Gastrocnemius medialis (tissue), 4 donors: ENCODE results near the gene ZBTB34. TPM values are rescaled to one million over a fixed set of nuclear protein-coding genes. Genes with fewer than 3 reads are reported as not detected.
A peak's percentile ranks its signal among the peaks of the same experiment; 100 is the strongest.

Source experiments
- ATAC-seq, 2 donors: fragments of 150-250 bp; one replicate each; pipeline ENCODE4 v1.9.1; 2016
- DNase-seq, 2 donors: peaks; one replicate each; pipeline ENCODE4 v3.0.0-alpha.2; 2019
- H3K27ac ChIP-seq, 4 donors: fragments of 200-600 bp; sonication (generic); 1 replicate in 1 of 4; 2 replicates in 3 of 4; pipeline ENCODE4 v1.5.1; 2016 to 2018; ENCODE audit warnings: mild to moderate bottlenecking in 2 of 4, moderate library complexity in 1 of 4
- H3K27me3 ChIP-seq, 3 donors: fragments of 200-600 bp; sonication (generic) in 2 of 3; 1 replicate in 1 of 3; 2 replicates in 2 of 3; pipeline versions ENCODE4 v1.5.1 to v1.6.0; 2016 to 2019; ENCODE audit warnings: mild to moderate bottlenecking in 1 of 3, moderate library complexity in 1 of 3
- H3K36me3 ChIP-seq, 2 donors: fragments of 200-600 bp; sonication (generic) in 1 of 2; one replicate each; pipeline ENCODE4 v1.5.1; 2017 to 2018
- H3K4me1 ChIP-seq, 2 donors: fragments of 200-600 bp; sonication (generic) in 1 of 2; one replicate each; pipeline ENCODE4 v1.5.1; 2016 to 2017; ENCODE audit warnings: mild to moderate bottlenecking in 2 of 2
- H3K4me3 ChIP-seq, 4 donors: fragments of 200-600 bp; sonication (generic) in 3 of 4; 1 replicate in 1 of 4; 2 replicates in 3 of 4; pipeline ENCODE4 v1.5.1; 2016 to 2019; ENCODE audit warnings: mild to moderate bottlenecking in 2 of 4
- H3K9me3 ChIP-seq, 3 donors: fragments of 200-600 bp; sonication (generic) in 2 of 3; 1 replicate in 1 of 3; 2 replicates in 2 of 3; pipeline ENCODE4 v1.5.1; 2016 to 2019
- POLR2A ChIP-seq, 2 donors: fragments of 450-650 bp; IDR thresholded peaks; one replicate each; pipeline ENCODE4 v1.6.1; 2017; ENCODE audit warnings: antibody characterized with exemption in 2 of 2, mild to moderate bottlenecking in 2 of 2, moderate library complexity in 2 of 2
- in situ Hi-C, 4 donors: fragments of 200-750 bp; cut with MboI; loops; one replicate each; pipeline versions ENCODE4 v1.15.0 to v1.8.0; 2017; ENCODE audit warnings: low sequenced_read_pairs in 4 of 4
- intact Hi-C: fragments of 100-400 bp; cut with DNase I; formaldehyde crosslinking; loops from one replicate; pipeline ENCODE4 v1.15.1; 2023; ENCODE audit warnings: low total_unique reads
- total RNA-seq, 4 donors: library from RNA; depleted of rRNA; stranded (reverse); fragments of >200 nt; gene quantifications; one replicate each; pipeline versions ENCODE4 v1.1.0 to v1.2.3, GENCODE V29; 2016
- TF ChIP-seq, protein P1 (sequence below), 5 experiments: fragments of 450-650 bp in 3 of 5; fragments of 200-600 bp in 2 of 5; sonication (generic) in 2 of 5; IDR thresholded peaks in 4 of 5; conservative IDR thresholded peaks in 1 of 5; 1 replicate in 4 of 5; 2 replicates in 1 of 5; pipeline ENCODE4 v1.5.1; 2016 to 2019; ENCODE audit warnings: antibody characterized with exemption in 5 of 5, mild to moderate bottlenecking in 3 of 5, moderate library complexity in 3 of 5

ZBTB34 gene
- total RNA-seq, 4 donors from 2014 or later: 6.2 to 8.7 (median 6.9) TPM

GRCh38 chr9:126854734-126855133, 5.7 kb upstream of the ZBTB34 start:
- peaks cover under 1 to 3% of the 10 kb centered on the region in 2 donors for H3K4me1 ChIP-seq
- H3K9me3 ChIP-seq: no peaks in the 10 kb centered on the region
- H3K4me3 ChIP-seq: no peak overlapping the region
- H3K27me3 ChIP-seq: no peaks in the 10 kb centered on the region
- no peak overlapping the region for H3K27ac ChIP-seq
- intact Hi-C loops (no loop called here), in situ Hi-C loops (no loop called here)
- no peaks in the 10 kb centered on the region for H3K36me3 ChIP-seq
- DNase-seq (no peak), ATAC-seq (no peak)
- no peak for TF ChIP-seq POLR2A (IDR thresholded peaks at IDR 0.05)

DNA sequence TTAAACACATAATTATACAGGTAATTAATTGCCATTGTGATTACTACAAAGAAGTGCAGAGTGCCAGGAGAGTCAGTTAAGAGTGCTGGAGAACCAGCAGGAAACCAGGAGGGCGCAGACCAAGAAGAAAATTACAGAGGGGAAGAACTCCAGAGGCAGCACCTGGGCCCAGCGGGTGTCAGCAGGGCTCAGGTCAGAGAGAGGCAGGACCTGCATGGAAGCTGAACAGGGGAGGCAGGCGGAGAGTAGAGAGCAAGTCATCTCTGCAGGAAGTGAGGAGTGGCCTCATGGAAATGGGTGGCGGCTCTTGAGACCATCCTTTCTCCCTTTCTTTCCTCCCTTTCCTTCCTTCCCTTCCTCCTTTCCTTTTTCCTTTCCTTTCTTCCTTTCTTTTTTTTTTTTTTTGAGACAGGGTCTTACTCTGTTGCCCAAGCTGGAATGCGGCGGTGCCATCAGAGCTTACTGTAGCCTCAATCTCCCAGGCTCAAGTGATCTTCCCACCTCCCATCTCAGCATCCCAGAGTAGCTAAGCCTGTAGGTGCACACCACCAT, 4.0 kb upstream of the ZBTB34 start:
- peaks cover 6 to 7% of the 10 kb centered on the region in 2 donors for H3K4me1 ChIP-seq
- no peaks in the 10 kb centered on the region for H3K27me3 ChIP-seq
- no peak for ATAC-seq
- TF ChIP-seq, protein P1, sequence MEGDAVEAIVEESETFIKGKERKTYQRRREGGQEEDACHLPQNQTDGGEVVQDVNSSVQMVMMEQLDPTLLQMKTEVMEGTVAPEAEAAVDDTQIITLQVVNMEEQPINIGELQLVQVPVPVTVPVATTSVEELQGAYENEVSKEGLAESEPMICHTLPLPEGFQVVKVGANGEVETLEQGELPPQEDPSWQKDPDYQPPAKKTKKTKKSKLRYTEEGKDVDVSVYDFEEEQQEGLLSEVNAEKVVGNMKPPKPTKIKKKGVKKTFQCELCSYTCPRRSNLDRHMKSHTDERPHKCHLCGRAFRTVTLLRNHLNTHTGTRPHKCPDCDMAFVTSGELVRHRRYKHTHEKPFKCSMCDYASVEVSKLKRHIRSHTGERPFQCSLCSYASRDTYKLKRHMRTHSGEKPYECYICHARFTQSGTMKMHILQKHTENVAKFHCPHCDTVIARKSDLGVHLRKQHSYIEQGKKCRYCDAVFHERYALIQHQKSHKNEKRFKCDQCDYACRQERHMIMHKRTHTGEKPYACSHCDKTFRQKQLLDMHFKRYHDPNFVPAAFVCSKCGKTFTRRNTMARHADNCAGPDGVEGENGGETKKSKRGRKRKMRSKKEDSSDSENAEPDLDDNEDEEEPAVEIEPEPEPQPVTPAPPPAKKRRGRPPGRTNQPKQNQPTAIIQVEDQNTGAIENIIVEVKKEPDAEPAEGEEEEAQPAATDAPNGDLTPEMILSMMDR (IDR thresholded peaks at IDR 0.05 in 4 of 5, conservative IDR thresholded peaks at IDR 0.05 in 1 of 5): no peak
- no peak for TF ChIP-seq POLR2A (IDR thresholded peaks at IDR 0.05)
- no peaks in the 10 kb centered on the region for H3K9me3 ChIP-seq
- intact Hi-C loops (no loop called here), in situ Hi-C loops (no loop called here)
- H3K36me3 ChIP-seq: no peaks in the 10 kb centered on the region
- DNase-seq: no peak
- no peak overlapping the region for H3K4me3 ChIP-seq
- no peak overlapping the region for H3K27ac ChIP-seq

GRCh38 chr9:126857261-126857960, 3.0 kb upstream of the ZBTB34 start:
- in situ Hi-C loops: no loop called here
- TF ChIP-seq POLR2A (IDR thresholded peaks at IDR 0.05): no peak
- TF ChIP-seq, protein P1 (IDR thresholded peaks at IDR 0.05 in 4 of 5, conservative IDR thresholded peaks at IDR 0.05 in 1 of 5): no peak
- H3K4me3 ChIP-seq: no peak overlapping the region
- H3K27ac ChIP-seq: no peak overlapping the region
- H3K4me1 ChIP-seq: peaks cover 16 to 17% of the 10 kb centered on the region in 2 donors
- no peaks in the 10 kb centered on the region for H3K9me3 ChIP-seq
- no peaks in the 10 kb centered on the region for H3K36me3 ChIP-seq
- DNase-seq: no peak
- ATAC-seq: no peak
- intact Hi-C loops: no loop called here
- H3K27me3 ChIP-seq: no peaks in the 10 kb centered on the region

- Histone ChIP-seq H3K4me1 (peaks cover 29 to 34% of the 10 kb centered on the region in 2 donors), H3K9me3 (no peaks in the 10 kb centered on the region), H3K4me3 (no peak overlapping the region), H3K36me3 (no peaks in the 10 kb centered on the region), H3K27me3 (no peaks in the 10 kb centered on the region), H3K27ac (no peak overlapping the region)
- in situ Hi-C loops: no loop called here
- ATAC-seq: no peak
- TF ChIP-seq POLR2A (IDR thresholded peaks at IDR 0.05): no peak
- TF ChIP-seq, protein P1 (IDR thresholded peaks at IDR 0.05 in 4 of 5, conservative IDR thresholded peaks at IDR 0.05 in 1 of 5): no peak
- DNase-seq: no peak
- intact Hi-C loops: no loop called here
Measured at GRCh38 chr9:126859111-126859510, 1.3 kb upstream of the ZBTB34 start.

DNA sequence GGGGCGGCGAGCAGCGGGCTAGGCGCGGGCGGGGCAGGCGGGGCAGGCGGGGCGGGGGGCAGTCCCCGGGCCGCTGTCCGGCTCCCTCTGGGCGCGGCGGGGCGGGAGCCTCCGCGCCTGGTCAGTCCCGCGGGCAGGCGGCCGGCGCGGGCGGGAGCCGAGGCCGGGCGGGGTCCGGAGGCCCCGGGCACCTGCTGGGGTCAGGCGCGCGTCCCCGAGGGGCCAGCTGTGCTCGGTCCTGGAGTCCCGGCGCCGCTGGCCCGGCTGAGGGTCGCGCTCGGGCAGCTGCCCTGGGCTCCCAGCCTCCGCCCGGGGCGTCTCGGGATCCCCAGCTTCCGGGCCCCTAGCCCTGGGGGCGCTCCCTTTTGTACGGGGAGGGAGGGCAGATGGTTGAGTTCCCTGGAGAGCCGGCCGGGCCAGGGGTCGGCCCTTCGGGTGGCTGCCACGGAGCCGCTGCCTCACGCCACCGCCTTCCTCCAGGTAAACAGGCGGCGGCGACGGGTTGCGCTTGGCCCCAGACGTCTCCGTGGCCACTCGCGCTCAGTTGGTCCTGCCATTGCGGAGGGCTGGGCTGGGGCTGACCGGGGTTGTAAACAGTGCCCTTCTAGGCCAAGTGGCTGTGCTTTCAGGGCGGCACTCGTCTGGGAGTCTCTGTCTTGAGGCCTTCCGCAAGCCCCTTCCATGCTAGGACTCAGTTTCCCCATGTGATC, 473 bp downstream of the ZBTB34 start:
- H3K36me3 ChIP-seq: no peaks in the 10 kb centered on the region
- in situ Hi-C loops: no loop called here

More for the DNA sequence above, 473 bp downstream of the ZBTB34 start:
- intact Hi-C loops: loop anchor here (2.0 to 5.0 kb wide), 2 partner anchors 54 kb away; partner anchors contain the start of genes RALGPS1 and ZBTB43
- peak; percentile 54 to 76 for TF ChIP-seq POLR2A (IDR thresholded peaks at IDR 0.05)
- TF ChIP-seq, protein P1 (IDR thresholded peaks at IDR 0.05 in 4 of 5, conservative IDR thresholded peaks at IDR 0.05 in 1 of 5): no peak
- Histone ChIP-seq H3K27ac (peak overlapping the region; percentile 95 to 98 (median 97)), H3K27me3 (no peaks in the 10 kb centered on the region), H3K4me3 (peak overlapping the region; percentile 87 to 95 (median 90)), H3K9me3 (no peaks in the 10 kb centered on the region), H3K4me1 (peaks cover 47 to 50% of the 10 kb centered on the region in 2 donors)
- ATAC-seq (peak; percentile 49 to 71), DNase-seq (peak in 1 of 2 donors; percentile 50)
